ENCODE results near the gene PLAAT2.
"Not testable (repeated sequence)": the region's sequence is repeated elsewhere in the genome, so short reads cannot be mapped to it uniquely, and the experiment has no call there.

The PLAAT2 gene

DNA sequence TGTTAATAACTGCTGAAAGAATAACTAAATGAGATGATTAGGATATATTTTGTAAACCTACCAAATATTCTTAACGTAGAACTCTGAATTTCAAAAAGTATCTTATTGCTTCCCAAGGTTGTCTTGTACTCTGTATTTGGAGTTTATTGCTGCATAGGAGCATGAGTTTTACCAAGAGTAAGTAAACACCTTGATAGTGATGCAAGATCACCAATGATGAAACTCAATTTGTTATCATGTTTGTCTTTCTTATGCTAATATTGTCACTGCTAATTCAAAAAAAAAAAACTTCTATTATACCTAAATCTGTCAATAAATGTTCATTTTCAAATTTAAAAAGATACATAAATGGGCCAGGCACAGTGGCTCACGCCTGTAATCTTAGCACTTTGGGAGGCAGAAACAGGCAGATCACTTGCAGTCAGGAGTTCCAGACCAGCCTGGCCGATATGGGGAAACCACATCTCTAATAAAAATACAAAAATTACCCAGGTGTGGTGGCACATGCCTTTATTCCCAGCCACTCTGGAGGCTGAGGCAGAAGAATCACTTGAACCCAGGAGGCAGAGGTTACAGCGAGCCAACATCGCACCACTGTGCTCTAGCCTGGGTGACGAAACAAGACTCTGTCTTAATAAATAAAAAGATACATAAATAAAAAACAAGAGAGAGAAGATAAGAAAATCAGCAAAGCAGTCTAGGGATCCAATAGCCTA is 23.4 kb upstream of the PLAAT2 start:
- intact Hi-C loops (cut with DNase I), result no loop called here
- DNase-seq, result peak in 7 of 42 donors; percentile 6 to 31 (median 11)

- peak in 10 of 42 donors; percentile 1 to 75 (median 18) for DNase-seq
- intact Hi-C loops (cut with DNase I), result no loop called here
Observed at GRCh38 chr11:63583357-63583677, 20.1 kb upstream of the PLAAT2 start.

- intact Hi-C loops (cut with DNase I), result not testable (repeated sequence)
- DNase-seq, result peak in 7 of 42 donors; percentile 0 to 32 (median 10)
Observed at GRCh38 chr11:63581224-63581623, 18.0 kb upstream of the PLAAT2 start.

GRCh38 chr11:63578882-63579281 is 15.7 kb upstream of the PLAAT2 start:
- intact Hi-C loops (cut with DNase I); DNase-seq: not testable (repeated sequence)

DNA sequence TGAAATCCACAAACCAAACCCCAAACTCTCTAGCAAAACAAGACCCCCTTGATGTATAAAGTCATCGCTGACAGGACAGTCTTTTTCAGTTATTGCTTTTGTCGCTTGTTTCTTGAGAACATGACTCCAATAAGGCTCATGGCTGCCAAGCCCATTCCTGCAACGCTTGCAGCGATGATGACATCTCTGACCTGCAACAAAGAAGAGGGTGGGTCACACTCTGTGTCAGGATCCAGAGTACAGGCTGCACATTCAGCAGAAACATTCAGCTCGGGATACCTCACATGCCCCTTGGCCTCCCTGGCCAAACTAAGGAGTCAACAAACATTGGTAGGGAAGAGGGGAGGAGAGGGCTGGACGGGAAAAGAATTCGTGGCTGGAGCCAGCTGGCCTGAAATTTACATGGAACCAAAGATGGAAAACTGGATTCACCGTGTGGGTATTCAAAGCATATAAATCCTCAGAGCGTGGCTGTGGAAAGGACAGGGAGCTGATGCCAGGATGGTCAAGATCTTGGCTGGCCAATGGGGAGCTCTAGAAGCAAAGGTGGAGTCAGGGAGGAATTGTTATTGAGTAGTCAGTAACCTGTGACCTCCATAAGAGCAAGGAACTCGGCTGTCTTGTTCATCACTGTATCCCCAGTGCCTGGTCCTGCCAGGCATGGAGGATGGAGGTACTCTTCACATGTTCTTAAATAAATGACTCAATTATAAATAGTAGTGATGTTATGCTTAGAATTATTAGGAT is 11.8 kb upstream of the PLAAT2 start:
- peak in 11 of 42 donors; percentile 8 to 48 (median 23) for DNase-seq
- intact Hi-C loops (cut with DNase I), result no loop called here

GRCh38 chr11:63573881-63574855 is 11.0 kb upstream of the PLAAT2 start:
- intact Hi-C loops (cut with DNase I), result no loop called here
- peak in 24 of 42 donors; percentile 10 to 77 (median 44) for DNase-seq

DNA sequence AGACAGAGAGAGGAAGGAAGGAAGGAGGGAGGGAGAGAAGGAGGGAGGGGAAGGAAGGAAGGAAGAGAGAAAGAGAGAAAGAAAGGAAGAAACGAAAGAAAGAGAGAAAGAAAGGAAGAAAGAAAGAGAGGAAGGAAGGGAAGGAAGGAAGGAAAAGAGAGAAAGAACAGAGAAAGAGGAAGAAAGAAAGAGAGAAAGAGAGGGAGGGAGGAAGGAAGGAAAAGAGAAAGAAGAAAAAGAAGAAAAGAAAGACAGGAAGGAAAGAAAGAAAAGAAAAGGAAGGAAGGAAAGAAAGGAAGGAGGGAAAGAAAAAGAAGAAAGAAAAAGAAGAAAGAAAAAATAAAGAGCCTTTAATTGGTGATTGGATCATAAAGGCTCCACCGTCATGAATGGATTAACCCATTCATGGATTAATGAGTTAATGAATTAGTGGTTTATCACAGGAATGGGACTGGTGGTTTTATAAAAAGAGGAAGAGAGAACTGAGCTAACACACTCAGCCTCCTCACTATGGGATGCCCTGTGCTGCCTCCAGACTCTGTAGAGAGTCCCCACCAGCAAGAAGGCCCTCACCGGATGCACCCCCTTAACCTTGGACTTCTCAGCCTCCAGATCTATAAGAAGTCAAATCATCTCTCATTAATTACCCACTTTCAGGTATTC is 9.0 kb upstream of the PLAAT2 start:
- DNase-seq, result peak in 8 of 42 donors; percentile 6 to 42 (median 25)
- intact Hi-C loops (cut with DNase I), result no loop called here

- DNase-seq, result peak in 3 of 42 donors; percentile 3 to 13 (median 10)
- intact Hi-C loops (cut with DNase I), result no loop called here
Observed at GRCh38 chr11:63569570-63569969, 6.4 kb upstream of the PLAAT2 start.

- DNase-seq, result peak in 17 of 42 donors; percentile 3 to 69 (median 36)
- intact Hi-C loops (cut with DNase I), result no loop called here
Observed at GRCh38 chr11:63567044-63567840, 4.1 kb upstream of the PLAAT2 start.

DNA sequence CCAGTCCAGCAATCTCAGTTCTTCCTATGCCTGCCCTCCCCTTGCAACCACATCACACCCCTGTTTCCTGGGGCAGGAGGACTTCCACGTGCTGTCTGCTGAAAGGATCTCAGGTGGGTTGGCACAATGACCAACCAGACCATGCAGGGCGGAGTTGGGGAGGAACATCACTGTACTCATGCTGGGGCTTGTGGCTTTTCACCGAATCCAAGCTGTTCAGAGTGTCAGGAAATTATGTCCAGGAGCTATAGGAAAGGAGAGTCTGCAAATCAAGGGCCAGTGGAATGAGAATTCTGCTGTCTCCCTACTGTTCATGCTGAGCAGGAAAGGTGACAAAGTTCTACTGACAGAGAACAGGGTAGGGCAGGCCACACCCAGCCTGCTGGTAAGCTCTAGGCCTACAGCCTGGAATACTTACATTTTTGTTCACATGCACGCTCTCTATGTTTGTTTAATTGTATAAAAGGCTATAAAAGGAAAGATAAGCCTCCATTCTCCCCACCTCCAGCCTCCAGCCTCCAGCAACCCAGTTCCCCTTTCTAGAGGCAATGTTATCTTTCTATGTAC is 1.7 kb upstream of the PLAAT2 start:
- peak in 4 of 42 donors; percentile 7 to 16 (median 8) for DNase-seq
- intact Hi-C loops (cut with DNase I), result no loop called here

- intact Hi-C loops (cut with DNase I), result no loop called here
- peak in 36 of 42 donors; percentile 9 to 86 (median 60) for DNase-seq
Observed at GRCh38 chr11:63564056-63564774, 1.0 kb upstream of the PLAAT2 start.

- intact Hi-C loops (cut with DNase I), result no loop called here
- peak in 24 of 42 donors; percentile 11 to 70 (median 39) for DNase-seq
Observed at GRCh38 chr11:63560506-63561180, 2.5 kb downstream of the PLAAT2 start.

- peak in 6 of 42 donors; percentile 2 to 26 (median 4) for DNase-seq
- intact Hi-C loops (cut with DNase I), result no loop called here
Observed at GRCh38 chr11:63558459-63559157, 4.6 kb downstream of the PLAAT2 start.

GRCh38 chr11:63557570-63557969 is 5.6 kb downstream of the PLAAT2 start:
- intact Hi-C loops (cut with DNase I), result no loop called here
- DNase-seq, result peak in 4 of 42 donors; percentile 3 to 36 (median 6)

DNA sequence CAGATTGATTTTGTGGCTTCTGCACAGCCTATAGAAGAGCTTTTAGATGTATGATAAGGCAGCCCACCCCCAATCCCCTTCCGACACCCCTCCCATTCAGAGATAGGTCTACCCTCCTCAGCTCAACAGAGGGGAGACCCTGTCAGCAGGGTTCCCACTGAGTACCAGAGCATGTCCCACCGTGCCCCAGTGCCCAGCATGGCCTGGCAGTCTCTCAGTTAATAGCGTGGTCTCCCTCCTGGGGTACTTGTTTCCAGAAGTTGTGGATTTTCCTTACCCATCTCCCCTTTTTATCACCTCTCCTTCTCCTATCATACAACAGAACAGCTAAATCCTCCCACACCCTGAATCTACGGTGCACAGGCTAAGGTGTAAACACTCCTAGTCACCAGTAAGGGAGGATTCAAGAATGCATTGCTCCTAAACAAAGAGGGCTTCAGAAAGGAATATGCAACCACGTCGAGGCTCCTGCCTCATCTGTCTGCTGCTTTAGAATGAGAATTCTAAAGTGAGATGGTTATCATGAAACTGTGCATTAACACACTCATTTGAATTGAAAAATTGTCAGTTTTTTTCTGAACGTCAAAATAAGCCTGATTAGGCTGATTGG is 6.7 kb downstream of the PLAAT2 start:
- intact Hi-C loops (cut with DNase I), result no loop called here
- DNase-seq, result peak in 4 of 42 donors; percentile 4 to 33 (median 14)
